LNCaP clone FGC (cell line): ENCODE data around the gene OR2B2.

Experiments
- DNase-seq: peaks from one replicate; pipeline ENCODE4 v3.0.0-alpha.2; 2011; ENCODE audit warnings: low read depth
- H3K4me3 ChIP-seq: 2 replicates; pipeline ENCODE4 v1.5.1; 2011; ENCODE audit warnings: mild to moderate bottlenecking, low read depth, low read length, control low read depth
- TF ChIP-seq, protein P1 (sequence below): IDR thresholded peaks from 2 replicates; pipeline ENCODE4 v1.5.1; 2012; ENCODE audit warnings: mild to moderate bottlenecking; ENCODE audit not compliant: control insufficient read depth, insufficient read depth; ENCODE audit errors: extremely low read depth

The OR2B2 gene

DNA sequence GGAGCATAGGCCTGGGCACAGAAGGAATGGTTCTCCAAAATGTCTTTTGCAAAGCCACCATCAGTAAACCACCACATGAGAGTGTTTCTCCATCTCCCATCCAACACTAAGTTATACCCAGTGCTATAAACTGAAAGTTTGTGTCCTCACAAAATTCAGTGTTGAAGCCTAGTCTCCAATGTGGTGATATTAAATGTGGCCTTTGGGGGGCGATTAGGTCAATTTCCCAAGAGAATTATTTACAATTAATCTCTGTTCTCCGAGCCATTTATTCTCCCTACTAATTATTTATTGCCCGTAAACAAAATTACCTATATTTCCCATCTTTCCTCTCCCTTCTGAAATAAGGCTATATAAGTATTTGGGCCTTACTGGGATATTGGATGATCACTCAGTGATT lies 26.1 kb downstream of the OR2B2 start:
- H3K4me3 ChIP-seq, result no peak overlapping the region
- TF ChIP-seq, protein P1, sequence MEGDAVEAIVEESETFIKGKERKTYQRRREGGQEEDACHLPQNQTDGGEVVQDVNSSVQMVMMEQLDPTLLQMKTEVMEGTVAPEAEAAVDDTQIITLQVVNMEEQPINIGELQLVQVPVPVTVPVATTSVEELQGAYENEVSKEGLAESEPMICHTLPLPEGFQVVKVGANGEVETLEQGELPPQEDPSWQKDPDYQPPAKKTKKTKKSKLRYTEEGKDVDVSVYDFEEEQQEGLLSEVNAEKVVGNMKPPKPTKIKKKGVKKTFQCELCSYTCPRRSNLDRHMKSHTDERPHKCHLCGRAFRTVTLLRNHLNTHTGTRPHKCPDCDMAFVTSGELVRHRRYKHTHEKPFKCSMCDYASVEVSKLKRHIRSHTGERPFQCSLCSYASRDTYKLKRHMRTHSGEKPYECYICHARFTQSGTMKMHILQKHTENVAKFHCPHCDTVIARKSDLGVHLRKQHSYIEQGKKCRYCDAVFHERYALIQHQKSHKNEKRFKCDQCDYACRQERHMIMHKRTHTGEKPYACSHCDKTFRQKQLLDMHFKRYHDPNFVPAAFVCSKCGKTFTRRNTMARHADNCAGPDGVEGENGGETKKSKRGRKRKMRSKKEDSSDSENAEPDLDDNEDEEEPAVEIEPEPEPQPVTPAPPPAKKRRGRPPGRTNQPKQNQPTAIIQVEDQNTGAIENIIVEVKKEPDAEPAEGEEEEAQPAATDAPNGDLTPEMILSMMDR, result no peak
- no peak for DNase-seq

- TF ChIP-seq, protein P1, result no peak
- no peak for DNase-seq
- no peak overlapping the region for H3K4me3 ChIP-seq
Measured at GRCh38 chr6:27883136-27883535, 29.1 kb downstream of the OR2B2 start.

- TF ChIP-seq, protein P1, result no peak
- no peak overlapping the region for H3K4me3 ChIP-seq
- DNase-seq, result no peak
Measured at GRCh38 chr6:27882624-27883023, 29.6 kb downstream of the OR2B2 start.

GRCh38 chr6:27879837-27880236 lies 32.4 kb downstream of the OR2B2 start:
- TF ChIP-seq, protein P1, result no peak
- H3K4me3 ChIP-seq, result no peak overlapping the region
- no peak for DNase-seq

GRCh38 chr6:27874016-27874415 lies 38.2 kb downstream of the OR2B2 start:
- no peak for DNase-seq
- no peak overlapping the region for H3K4me3 ChIP-seq
- TF ChIP-seq, protein P1, result no peak

- TF ChIP-seq, protein P1, result no peak
- no peak for DNase-seq
- no peak overlapping the region for H3K4me3 ChIP-seq
Measured at GRCh38 chr6:27873021-27873940, 38.9 kb downstream of the OR2B2 start.
